Mammary epithelial cell (primary cell): ENCODE data around the gene ANKRD11.

Experiments
- CTCF ChIP-seq, 2 donors: IDR thresholded peaks in 1 of 2; conservative IDR thresholded peaks in 1 of 2; 2 replicates each; pipeline ENCODE4 v1.5.1; 2011 to 2012; ENCODE audit warnings: inconsistent platforms in 2 of 2, low read length in 2 of 2, mild to moderate bottlenecking in 2 of 2, control low read depth in 1 of 2, low read depth in 1 of 2; ENCODE audit not compliant: insufficient read depth in 1 of 2; ENCODE audit errors: extremely low read depth in 1 of 2
- EZH2 ChIP-seq: IDR thresholded peaks from 2 replicates; pipeline ENCODE4 v1.6.1; 2012; ENCODE audit warnings: low read length, inconsistent platforms, borderline replicate concordance

GRCh38 chr16:89443727-89444084 is 46.7 kb downstream of the ANKRD11 start:
- TF ChIP-seq CTCF (conservative IDR thresholded peaks at IDR 0.05 in 1 of 2, IDR thresholded peaks at IDR 0.05 in 1 of 2; ENCODE audit: extremely low read depth in 1 of 2, insufficient read depth in 1 of 2, low read depth in 1 of 2, low read length in 2 of 2) = no peak
- TF ChIP-seq EZH2 = no peak
